ENCODE data around the gene PRKAR1A. TPM values are rescaled to one million over a fixed set of nuclear protein-coding genes. Genes with fewer than 3 reads are reported as not detected.

The PRKAR1A gene
- polyA plus RNA-seq, 1 donor: 379 TPM

- DNase-seq (ENCODE audit: low read depth): no peak
These were observed 87.4 kb downstream of the PRKAR1A start for GRCh38 chr17:68599552-68600066.

DNA sequence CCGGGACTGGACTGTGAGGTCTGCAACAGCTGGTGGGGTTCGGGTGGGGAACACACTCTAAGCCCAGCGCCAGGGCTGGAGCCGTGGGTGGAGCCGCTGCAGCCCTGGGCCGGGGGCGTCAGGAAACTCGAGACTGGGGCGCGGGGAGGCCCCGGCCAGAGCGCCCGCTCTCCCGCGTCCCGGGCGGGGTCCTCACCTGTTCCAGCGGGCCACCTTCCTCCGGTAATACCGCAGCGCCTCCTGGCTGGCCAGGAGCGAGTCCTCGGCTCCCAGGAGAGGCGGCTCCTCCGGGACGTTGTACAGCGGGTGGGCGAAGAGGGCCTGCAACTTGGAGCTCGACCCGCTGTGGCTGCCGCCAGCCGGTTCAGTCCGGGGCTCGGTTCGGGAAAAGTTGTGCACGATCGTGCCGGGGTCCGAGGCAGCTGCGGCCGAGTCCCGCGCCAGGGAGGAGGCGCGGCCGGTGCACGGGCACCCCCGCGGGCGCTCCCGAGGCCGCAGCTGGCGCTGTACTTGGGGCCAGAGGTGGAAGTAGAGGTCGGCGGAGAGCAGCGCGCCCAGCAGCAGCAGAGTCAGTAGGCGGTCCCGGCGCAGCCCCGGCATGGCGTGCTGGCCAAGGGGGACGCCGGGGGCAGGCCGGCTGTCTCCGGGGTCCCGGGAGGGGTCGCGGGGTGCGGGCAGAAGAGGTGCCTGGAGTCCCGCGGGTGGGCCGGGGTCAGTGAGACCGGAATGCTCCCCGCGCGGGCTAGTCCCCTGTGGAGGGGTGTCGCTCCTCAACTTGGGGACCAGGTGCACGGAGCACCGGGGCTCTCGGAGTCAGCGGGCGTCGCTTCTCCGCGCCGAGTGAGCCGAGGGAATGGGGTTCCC, 88.1 kb downstream of the PRKAR1A start:
- DNase-seq (ENCODE audit: low read depth): no peak

Other genes with a start within 250 kb of the PRKAR1A start
- gene SLC16A6, start 221.3 kb upstream of the PRKAR1A start, polyA plus RNA-seq (ENCODE audit: insufficient read length): 0.57 TPM
- 3.7 TPM for gene ARSG, start 220.9 kb upstream of the PRKAR1A start, polyA plus RNA-seq (ENCODE audit: insufficient read length)
- 39.9 TPM for gene WIPI1, start 54.9 kb upstream of the PRKAR1A start, polyA plus RNA-seq (ENCODE audit: insufficient read length)
- gene FAM20A, start 88.9 kb downstream of the PRKAR1A start, polyA plus RNA-seq (ENCODE audit: insufficient read length): 7.8 TPM